GM21786 (cell line): ENCODE measurements around the gene NNAT.
A peak's percentile ranks its signal among the peaks of the same experiment; 100 is the strongest.

Experiments
- ATAC-seq: cut with Tn5 transposase; IDR thresholded peaks from one replicate; pipeline ENCODE4 v1.9.1; 2021; ENCODE audit not compliant: unreplicated experiment

The NNAT gene

GRCh38 chr20:37523911-37524700, 3.1 kb downstream of the NNAT start:
- no peak for ATAC-seq

GRCh38 chr20:37524859-37525708, 4.0 kb downstream of the NNAT start:
- no peak for ATAC-seq

DNA sequence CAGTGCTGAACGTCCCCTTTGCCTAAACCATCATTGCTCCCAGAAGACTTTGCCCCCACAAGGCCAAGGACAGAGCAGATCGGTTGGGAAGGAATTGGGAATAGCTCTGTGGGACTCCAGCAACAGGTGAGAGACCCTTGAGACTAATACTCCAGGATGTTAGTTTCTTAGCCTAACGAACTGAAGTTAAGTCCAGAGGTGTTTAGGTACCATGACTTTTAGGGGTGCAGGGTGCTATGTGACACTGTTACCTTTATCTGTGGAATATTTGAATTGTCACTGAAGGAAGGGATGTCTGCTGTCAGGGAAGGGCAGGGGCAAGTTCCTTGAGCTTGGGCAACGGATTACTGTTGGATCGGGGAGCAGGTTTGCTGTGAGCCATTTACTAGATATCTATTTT, 4.8 kb downstream of the NNAT start:
- no peak for ATAC-seq

DNA sequence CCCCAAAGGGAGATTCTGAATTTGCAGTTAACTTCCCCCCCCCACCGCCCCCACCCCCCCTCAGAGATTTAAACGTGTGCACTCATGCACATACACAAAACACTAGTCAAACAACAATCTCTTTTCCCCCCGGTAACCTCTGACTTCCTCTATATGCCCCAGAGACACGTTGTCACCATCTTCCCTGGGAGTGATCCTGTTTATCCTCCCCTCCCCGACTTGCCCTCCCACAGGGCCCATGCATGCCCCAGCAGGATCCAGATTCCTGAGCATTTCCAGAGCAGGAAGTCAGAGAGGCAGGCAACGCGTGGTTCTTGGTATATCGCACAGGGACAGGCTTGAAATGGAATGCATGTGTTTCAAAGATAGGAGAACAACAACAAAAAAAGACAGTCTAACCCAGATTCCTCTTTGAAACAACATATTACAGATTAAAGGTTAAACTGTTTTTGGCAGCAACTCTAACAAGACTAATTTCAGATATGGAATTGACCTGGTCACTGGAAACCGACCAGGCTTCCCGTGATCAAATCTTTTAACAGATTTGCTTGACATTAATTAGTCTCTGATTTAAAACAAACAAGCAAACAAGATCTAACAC, 5.3 kb downstream of the NNAT start:
- no peak for ATAC-seq

- no peak for ATAC-seq
Measured at GRCh38 chr20:37526839-37527637, 6.0 kb downstream of the NNAT start.

DNA sequence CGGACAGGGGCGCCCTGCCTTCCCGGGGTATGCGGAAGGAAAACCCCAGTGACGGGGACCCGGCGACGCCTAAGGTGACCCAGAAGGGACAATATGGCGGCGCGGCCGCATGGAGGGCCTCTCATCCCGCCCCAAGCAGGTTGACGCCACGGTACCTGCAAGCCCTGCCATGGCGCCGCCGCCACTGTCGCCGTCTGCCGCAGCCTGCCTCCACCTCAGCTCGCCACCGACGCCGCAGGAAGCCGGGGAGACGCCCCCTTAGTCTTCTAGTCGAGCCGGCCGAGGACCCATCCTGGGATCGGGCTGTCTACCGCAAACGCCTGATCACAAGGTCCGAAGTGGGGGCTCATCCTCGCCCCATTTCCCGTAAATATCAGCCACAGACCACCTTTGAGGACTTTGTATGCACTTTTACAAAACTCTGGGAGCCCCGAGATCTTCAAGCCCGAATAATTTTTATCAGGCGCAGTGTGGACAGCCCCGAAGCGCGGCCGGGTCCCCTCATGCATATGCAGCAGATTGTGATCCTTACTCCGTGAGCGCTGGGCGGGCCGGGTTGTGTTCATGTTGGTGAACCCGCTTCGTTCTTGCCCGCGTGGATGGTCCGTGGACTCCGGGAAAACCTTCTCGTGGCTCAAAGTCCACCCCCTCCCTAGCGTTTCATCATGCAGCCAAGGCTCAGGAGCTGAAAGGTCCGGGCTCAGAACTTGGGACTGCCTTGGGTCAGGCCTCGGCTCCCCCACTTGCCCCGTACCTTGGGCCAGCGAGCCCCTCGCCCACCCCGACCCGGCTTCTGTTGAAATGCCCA, 6.8 kb downstream of the NNAT start, which contains the start of gene BLCAP:
Gene BLCAP (minus strand): TSS at position 239 of the 808 bp plus-strand sequence. CDS start 8,702 bp downstream, outside the sequence.
- peak; percentile 80 for ATAC-seq

- ATAC-seq: no peak
Measured at GRCh38 chr20:37528446-37529213, 7.6 kb downstream of the NNAT start.

DNA sequence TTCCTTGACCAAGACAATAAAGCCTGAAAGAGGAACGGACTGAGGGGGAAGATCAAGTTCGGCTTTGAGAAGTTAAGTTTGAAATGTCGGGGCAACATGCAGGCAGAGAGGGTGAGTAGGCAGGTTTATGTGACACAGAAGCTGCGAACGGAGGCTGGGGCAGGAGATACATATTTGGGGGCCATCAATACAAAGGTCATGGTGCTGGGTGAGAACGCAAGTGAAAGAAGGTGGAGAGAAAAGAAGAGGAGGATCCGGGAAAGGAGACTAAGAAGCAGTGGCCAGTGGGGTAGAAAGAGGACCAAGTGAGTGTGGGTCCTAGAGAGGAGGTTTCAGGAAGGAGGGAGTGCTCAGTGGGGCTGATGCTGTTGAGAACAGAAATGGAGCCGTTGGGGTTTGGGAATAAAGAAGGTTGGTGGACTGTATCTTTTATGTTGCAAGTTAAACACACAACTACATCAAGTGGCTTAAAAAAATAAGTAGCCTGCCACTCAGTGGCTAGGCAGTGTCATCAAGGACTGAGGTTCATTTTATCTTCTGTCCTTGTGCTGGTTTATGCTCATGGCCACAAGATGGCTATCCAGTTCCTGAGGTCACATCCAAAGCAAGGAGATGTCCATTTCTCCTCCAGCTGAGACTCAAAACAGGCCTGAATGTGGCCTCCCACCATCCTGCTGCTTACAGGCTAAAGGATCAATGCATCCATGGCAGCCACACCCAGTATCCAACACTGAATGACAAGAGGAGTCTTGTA, 8.3 kb downstream of the NNAT start:
- no peak for ATAC-seq

GRCh38 chr20:37529968-37530600, 9.0 kb downstream of the NNAT start:
- ATAC-seq: no peak

- ATAC-seq: no peak
Measured at GRCh38 chr20:37530696-37531095, 9.6 kb downstream of the NNAT start.

DNA sequence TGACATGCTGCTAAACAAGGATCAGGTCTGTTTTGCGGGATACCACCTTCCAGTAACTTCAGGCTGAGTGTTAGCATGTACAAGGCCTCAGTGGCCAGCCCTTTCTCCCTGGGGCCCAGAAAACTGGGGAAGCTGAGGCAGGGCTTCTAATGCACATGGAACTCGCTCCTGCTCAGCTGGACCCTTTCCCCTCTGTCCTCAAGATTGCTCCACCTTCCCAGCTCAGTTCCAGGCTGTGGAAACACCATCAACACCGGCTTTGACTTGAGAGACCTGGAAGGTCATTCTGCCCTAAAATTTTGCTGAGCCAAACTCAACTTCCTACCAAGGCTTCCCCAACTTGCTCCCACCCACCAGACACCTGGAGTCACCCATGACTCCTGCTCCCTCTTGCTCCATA, 10.8 kb downstream of the NNAT start:
- no peak for ATAC-seq

GRCh38 chr20:37533154-37533715, 12.2 kb downstream of the NNAT start:
- no peak for ATAC-seq

- ATAC-seq: peak; percentile 78
Measured at GRCh38 chr20:37534401-37535157, 13.5 kb downstream of the NNAT start.

DNA sequence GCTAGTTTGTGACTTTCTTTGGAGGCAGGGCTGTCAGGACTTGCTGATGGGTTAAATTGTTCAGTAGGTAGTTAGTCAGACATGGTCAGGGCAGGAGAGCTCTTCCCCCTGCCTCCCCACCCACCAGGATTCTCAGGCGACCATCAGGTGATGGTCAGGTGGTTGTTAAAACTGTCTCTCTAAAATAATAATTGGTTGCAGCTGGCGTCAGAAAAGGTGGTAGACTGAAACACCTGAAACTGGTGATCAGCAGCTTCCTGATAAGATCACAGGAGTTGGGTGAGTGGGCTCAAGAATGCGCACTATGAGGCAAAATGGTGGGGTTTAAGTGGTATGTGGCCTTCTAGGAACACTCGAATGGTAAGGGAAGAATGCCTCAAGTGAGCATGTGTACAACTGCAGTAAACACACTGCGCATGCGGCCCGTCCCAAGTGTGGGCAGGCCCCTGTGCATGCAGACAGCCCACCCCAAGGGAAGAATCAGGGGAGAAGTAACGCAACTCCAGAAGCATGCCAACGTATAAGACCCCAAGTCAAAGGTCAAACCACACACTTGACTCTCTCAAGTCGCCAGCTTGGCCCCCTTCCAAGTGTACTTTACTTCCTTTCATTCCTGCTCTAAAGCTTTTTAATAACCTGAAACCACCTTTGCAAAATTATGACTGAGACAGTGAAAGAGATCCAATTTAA, 14.5 kb downstream of the NNAT start:
- no peak for ATAC-seq

DNA sequence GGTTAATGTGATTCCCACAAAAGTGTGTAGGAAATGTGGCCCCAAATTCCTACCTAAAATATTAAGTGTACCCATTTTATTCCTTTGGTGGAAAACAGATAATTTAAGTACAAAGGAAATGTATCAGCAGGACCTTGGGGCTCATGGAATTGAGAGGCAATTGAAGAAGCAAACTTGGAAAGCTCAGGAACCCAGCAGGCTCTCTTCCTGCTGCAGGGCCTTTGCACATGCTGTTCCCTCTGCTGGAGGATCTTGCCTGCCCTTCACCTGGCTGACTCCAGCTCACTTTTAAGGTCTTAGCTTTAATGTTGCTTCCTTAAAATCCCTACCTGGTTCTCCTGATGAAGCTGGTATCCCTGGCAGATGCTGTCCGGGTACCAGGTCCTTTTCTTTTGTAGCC, 16.5 kb downstream of the NNAT start:
- no peak for ATAC-seq

GRCh38 chr20:37538003-37538402, 17.0 kb downstream of the NNAT start:
- no peak for ATAC-seq
